DMS 273 (cell line): ENCODE data around the gene BAZ2A.
"Not testable (repeated sequence)": the region's sequence is repeated elsewhere in the genome, so short reads cannot be mapped to it uniquely, and the experiment has no call there.

ENCODE experiments used
- DNase-seq: peaks from one replicate; lab custom pipeline; 2025; ENCODE audit not compliant: unreplicated experiment; lab: John Stamatoyannopoulos, UW

BAZ2A gene

DNA sequence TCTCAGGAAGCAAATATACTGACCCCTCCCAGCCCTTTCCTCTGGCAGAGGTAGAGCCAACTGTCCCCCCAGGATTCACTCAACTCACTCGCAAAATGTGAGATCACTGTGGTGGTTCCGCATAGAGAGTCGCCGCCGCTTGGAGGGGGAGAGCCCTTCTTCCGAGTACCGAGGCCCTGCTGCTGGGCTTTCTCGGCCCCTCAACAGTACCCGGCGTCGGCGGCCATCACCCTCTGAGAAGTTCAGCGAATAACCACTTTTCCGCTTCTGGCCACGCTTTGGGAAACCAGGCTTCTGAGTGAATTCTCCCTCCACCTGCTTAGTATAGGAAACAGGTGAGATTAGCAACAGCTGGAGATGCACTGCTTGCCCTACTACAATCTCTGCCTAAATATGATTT is 31.1 kb downstream of the BAZ2A start:
- no peak for DNase-seq

DNA sequence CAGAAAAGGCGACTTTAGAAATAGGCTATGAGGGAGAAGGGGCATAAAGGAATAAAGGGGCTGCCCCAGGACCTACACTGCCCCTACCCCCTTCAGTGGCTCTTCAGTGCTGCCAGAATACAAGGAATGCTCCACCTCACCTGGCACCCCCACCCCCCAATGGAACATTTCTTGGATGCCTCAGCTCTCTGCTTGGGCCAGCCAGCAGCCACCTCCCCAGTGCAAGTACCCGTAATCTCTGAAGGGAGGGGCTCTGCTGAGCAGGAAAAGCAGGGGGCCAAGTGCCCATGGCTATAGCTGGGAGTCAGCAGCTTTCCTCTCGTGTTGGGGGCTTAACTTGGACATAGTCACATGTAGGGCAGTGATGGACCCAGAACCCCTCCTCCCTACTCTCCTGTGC is 33.3 kb downstream of the BAZ2A start:
- DNase-seq, result no peak

DNA sequence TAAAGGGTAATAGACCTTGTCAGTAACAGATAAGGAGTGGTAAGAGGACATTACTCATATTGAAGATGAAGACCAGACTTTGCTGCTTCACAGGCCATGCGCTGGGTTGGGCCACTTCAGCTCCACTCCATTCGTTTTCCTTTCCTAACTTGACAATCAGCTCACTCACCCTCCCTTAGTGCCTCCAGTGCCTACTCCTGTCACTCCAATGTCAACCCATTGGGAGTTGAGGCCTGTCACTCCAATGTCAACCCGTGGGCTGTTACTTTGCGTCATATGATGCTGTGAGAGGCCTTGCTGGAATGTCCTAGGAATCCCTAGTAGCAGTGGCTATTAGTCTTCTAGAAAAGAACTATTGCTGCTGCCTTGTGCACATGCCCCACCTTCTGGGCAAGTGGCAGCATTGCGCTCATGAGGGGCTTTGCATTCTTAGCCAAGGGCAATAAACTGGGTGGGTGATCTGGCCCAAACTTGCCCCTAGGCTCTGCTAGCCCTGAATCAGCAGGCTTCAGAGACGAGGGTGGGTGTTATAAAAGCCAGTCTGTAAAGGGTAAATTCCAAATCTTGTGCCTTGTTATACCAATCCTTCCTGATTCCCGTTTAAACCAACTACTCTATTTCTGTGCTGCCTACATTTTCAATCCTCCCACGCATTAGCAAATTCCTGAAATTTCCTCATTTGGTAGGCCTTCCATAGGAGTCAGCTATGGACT is 36.1 kb downstream of the BAZ2A start:
- DNase-seq, result peak; percentile 69

DNA sequence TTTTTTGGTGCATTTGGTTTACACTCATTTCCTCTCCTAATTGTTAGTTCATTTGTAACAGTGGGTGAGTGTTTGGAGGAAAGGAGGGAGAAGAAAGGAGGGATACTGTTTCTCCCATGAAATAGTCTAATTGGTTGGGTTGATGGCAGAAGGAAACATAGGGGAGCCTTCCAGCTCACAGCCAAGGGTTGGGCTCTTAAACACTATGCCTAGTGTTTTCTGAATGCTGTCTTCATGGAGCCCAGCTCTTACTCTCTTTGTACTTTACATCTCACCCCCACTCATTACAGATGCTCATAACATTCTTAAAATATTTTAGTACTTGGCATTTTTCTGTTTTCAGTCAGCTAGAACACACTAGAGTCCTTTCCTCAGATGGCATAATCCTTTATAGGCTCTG is 38.2 kb downstream of the BAZ2A start:
- DNase-seq, result no peak

GRCh38 chr12:56591126-56591525 is 39.0 kb downstream of the BAZ2A start:
- peak; percentile 37 for DNase-seq

DNA sequence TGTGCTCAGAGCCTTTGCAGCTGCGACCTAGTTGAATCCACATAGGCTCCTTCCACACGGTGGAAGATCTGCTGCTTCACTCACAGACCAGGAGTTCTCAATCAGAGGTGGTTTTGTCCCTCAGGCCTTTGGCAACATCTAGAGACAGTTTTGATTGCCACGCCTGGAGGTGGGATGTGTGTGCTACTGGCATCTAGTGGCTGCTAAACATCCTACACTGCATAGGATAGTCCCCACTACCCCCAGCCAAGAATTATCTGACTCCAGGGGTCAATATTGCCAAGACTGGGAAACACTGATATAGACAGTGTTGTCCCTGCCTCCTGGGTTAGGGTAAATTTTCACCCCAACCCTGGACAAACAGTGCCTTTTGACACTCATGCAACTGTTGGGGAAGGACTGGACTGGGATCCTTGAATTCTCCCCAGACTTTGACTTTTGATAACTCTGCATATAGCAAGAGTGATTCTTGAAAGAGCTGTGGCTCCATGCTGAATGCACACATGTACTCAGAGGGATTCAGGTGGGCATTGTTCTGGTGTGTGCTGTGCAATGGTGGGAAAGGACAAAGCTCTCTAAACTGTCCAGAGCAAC is 39.8 kb downstream of the BAZ2A start:
- peak; percentile 30 for DNase-seq

GRCh38 chr12:56589783-56590182 is 40.3 kb downstream of the BAZ2A start:
- no peak for DNase-seq

GRCh38 chr12:56585098-56585497 is 45.0 kb downstream of the BAZ2A start:
- no peak for DNase-seq

GRCh38 chr12:56581418-56582145 is 48.5 kb downstream of the BAZ2A start:
- DNase-seq, result no peak

DNA sequence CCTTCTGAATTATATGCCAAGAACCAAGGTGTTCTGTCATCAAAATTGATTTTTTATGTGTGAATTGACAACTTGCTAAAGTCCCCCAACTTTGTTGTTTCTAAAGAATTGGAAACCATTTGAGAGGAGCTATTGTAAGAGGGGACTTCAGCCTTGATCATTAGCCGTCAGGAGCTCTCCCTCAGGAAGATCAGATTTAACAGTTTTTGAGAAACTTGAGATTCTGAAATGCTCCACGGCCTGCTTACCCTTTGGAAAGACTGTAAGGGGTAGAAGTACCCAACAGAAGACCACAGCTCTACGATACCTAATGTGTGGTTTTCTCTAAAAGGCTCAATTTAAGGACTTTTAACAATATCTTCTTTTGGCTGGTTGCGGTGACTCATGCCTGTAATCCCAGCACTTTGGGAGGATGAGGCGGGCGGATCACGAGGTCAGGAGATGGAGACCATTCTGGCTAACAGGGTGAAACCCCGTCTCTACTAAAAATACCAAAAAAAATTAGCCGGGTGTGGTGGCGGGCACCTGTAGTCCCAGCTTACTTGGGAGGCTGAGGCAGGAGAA is 51.1 kb downstream of the BAZ2A start:
- no peak for DNase-seq

DNA sequence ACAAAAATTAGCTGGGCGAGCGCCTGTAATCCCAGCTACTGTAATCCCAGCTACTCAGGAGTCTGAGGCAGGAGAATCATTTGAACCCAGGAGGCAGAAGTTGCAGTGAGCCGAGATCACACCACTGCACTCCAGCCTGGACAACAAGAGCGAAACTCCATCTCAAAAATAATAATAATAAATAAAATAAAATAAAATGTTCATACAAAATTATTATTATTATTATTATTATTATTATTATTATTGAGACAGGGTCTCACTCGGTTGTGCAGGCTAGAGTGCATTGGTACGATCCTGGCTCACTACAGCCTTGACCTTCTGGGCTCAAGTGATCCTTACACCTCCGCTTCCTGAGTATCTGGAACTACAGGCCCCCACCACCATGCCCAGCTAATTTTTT is 52.9 kb downstream of the BAZ2A start:
- DNase-seq, result not testable (repeated sequence)

DNA sequence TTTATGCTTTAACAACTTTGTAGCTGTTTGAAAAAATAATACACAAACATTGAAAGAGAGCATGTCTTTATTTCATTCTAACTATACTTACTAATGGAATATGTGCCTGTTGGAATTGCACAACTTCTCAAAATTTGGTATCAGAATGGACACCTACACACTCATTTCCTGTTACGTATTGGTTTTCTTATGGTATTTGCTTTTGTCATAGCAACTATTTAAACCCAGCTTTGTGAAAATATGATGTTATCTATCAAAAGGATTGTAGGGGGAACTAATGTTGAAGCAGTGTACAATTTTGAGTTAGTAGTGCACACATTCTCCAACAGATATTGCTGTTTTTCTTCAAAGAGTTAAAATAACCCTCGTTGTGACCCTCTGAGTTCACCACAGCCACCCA is 55.9 kb downstream of the BAZ2A start:
- DNase-seq, result no peak

- DNase-seq, result no peak
Observed at GRCh38 chr12:56572288-56572687, 57.8 kb downstream of the BAZ2A start.

DNA sequence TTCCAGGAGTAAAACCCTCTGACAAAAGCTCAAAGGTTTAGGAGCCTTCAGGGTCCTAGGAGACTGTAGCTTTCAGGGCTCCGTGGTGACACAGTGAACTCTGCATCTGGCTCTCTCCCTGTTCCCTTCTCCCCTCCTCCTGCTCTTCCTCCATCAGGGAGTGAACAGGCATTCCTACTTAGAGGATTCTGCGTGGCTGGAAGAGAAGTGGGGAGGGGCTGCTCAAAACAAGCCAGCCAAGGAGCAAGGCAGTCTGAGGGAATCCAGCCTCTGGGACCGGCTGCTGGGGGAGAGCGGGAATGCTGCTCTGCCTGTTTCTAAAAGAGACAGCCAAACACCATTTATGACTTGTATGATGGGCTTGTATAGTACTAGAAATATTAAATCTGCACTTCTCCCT is 59.0 kb downstream of the BAZ2A start:
- no peak for DNase-seq

DNA sequence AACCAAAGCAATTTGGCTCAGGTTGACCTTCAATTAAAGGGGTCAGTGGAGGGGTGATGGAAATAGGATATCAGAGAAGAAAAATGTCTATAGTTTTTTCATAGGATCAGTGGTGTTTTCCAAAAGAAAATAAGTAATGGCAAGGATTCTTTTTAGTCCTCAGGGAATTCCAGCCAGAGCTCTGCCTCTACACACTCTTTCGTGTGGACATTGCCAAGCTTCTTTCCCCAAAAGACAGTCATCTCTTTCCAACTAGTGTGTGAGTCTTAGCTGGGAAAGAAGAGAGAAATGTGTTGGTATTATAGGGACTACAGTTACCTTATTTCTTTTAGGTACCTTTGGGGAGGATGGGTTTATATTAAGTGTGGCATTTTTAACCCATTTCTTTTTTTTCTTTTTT is 62.0 kb downstream of the BAZ2A start:
- DNase-seq, result no peak

DNA sequence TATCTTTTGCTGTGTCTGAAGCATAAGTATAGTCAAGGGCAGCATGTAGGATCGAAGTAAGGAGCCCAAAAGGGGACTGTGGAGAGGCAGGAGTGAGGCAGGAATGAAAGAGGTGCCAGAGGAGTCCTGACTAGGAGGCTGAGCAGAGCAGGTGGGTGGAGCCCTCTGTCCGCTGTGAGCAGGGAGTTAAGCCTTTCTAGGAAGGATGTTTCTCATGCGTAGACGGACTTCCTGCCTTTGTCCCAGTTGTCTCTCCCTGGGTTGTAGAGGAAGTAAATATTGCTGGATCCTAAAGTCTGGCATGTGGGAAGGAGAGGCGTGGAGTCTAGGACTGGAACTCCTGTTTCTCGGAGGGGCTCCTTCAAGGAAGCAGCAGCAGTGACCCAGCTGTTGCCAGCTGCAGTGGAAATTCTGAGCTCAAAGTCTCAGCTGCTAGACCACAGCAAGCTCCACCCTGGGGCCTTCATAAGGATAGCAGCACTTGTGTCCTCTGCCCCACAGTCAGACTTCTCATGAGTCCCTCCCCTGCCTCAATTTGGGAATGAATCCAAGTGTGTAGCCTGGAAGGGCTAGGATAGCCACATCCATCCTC is 64.5 kb downstream of the BAZ2A start:
- DNase-seq, result no peak

- DNase-seq, result no peak
Observed at GRCh38 chr12:56551070-56551469, 79.1 kb downstream of the BAZ2A start.

DNA sequence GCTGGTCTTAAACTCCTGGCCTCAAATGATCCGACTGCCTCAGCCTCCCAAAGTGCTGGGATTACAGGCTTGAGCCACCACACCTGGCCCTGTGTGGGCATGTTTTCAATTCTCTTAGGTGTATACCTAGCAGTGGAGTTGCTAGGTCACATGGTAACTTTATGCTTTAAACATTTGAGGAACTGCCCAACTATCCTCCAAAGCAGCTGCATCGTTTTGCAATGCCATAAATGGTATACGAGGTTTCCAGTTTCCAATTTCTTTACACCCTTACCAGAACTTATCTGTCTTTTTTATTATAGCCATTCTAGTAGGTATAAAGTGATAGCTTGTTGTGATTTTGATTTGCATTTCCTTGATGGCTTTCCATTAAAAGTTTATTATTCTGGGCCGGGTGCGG is 83.4 kb downstream of the BAZ2A start:
- DNase-seq, result no peak
